ENCODE measurements around the gene SUB1.
A peak's percentile ranks its signal among the peaks of the same experiment; 100 is the strongest.
"Not testable (repeated sequence)": the region's sequence is repeated elsewhere in the genome, so short reads cannot be mapped to it uniquely, and the experiment has no call there.

Gene SUB1

DNA sequence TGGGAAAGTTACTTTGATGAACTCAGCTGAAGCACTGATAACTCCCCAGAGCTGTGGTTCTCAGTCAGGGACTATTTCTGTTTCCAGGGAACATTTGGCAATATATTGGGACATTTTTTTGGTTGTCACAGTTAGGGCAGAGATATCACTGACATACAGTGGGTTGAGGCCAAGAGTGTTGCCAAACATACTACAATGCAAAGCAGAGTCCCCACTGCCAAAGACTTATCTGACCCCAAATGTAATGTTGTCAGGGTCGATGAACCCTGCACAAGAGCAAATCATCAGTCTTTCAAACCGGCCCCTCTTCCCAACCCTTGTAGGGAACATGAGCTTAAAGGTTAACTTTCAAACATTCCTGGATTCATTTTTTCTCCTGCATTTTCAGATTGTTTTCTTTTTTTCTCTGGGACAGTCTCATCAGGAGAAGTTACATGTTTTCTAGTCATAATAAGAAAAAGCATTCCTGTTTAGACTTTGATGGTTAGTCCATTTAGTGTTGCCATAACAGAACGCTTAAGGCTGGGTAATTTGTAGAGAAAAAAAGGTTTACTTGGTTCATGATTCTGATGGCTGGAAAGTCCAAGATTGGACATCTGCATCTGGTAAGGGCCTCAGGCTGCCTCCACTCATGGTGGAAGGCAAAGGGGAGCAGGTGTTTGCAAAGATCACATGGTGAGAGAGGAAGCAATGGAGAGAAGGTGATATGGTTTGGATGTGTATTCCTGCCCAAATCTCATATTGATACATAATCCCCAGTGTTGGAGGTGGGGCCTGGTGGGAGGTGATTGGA, 18.8 kb upstream of the SUB1 start:
- DNase-seq, result no peak

DNA sequence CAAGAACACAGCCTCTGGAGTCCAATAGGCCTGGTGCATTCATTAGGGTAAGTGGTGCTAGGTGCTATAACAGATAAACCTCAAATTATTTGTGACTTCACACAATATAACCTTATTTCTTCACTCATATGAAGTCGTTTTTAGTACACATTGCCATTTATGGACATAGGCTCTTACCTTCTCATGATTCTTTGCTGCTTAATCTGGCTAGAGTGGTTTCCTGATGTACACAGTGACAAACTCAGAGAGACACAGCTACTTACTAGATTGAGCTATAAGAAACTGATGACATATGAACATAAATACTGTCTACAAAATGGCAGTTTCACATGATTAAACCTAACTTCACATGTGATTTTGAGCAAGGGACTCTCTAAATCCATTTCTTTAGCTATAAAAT, 14.2 kb upstream of the SUB1 start:
- DNase-seq, result no peak

DNA sequence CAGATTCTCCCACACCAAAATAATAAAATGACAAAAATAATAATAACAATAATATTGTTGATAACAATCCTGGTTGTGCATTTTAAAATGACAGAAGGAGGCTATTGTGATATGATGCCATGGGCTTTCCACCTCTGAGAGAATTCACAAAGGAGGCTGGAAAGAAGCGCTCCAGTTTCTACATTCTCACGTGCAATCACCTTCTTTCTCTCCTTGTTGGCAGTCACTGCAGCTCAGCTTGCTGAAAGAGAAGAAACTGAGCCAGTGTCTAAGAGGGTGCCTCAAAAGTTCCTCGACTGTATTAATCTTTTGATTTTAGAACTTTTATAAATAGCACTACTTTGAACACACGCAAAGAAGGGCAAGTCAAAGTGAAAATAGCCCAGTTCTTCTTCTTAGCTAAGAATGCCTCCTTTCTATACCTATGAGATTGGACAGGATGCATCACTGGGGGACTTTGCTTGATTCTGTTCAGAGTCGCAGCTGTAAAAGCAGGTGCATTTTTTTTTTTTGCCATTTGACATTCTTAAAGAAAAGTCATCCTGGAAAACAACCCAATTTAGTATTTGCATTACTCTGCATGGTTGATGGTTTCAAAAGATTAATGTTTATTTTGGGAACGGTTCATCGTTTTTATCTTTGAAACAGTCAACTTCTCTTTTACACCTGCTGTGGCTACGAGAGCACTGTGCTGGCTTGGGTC, 12.4 kb upstream of the SUB1 start:
- DNase-seq, result no peak

DNA sequence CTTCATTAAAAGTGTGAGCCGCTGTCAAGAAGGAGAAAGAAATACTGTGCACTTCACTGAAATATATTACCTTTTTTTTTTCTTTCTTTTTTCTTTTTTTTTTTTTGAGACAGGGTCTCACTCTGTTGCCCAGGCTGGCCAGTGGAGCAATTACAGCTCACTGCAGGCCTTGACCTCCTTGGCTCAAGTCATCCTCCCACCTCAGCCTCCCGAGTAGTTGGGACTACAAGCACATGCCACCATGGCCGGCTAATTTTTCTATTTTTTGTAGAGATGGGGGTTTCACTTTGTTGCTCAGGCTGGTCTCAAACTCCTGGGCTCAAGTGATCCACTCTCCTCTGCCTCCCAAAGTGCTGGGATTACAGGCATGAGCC, 11.9 kb upstream of the SUB1 start:
- not testable (repeated sequence) for DNase-seq

DNA sequence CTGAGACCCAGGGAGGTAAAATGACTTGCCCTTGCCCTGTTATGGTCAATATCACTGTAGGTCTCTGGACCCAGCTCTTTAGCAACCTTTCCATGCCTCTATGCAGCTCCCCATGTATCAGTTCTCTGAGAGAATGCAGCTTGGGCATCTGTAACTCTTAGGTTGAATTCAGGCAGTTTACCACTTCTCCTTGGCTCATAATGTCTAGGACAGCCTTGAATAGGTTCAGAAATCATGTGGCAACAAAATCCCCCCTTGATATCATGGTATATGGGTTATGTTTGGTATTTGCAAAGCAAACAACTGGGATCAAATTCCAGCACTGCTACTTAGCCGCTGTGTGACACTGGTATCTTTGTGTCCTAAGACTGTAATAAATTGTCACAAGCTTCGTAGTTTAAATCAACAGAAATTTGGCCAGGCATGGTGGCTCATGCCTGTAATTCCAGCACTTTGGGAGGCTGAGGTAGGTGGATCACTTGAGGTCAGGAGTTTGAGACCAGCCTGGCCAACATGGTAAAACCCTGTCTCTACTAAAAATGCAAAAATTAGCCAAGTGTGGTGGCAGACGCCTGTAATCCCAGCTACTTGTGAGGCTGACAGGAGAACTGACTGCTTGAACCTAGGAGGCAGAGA, 10.7 kb upstream of the SUB1 start:
- DNase-seq, result no peak

DNA sequence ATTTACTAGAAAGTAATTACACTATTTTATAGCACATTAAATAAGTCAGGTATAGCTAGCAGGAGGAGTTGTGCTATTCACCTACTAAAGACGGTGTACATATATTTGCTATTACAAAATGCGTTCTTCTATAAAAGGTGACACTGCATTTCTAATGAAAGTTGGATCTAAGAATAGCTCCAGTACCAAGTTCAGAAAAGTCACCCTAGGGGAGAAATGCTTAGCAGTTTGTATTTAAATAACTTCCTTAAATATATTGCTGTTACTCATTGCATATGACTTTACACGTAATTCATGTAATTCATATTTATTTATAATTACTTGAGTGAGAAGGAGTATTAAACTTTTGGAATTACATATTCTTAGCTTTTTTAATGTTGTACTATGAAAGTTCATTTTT, 7.0 kb upstream of the SUB1 start:
- DNase-seq, result no peak

DNA sequence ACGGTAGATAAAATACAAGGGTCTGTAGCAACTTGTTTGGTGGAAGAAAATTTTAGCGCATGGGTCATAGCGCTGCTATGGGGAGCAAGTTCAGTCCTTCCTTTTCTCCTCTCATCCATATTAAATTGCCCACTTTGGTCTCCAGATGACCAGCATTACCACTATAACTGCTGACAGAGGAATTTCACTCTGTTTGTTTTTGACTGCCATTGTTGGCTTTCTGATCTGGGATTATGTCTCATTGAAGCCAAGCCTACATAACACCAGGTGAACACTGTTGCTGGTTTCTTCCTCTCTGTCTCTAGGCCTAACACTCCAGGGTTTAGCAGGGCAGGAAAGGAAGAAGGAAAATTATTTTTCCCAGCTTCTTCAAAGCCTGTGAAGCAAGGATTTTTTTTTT, 6.6 kb upstream of the SUB1 start:
- DNase-seq, result no peak

DNA sequence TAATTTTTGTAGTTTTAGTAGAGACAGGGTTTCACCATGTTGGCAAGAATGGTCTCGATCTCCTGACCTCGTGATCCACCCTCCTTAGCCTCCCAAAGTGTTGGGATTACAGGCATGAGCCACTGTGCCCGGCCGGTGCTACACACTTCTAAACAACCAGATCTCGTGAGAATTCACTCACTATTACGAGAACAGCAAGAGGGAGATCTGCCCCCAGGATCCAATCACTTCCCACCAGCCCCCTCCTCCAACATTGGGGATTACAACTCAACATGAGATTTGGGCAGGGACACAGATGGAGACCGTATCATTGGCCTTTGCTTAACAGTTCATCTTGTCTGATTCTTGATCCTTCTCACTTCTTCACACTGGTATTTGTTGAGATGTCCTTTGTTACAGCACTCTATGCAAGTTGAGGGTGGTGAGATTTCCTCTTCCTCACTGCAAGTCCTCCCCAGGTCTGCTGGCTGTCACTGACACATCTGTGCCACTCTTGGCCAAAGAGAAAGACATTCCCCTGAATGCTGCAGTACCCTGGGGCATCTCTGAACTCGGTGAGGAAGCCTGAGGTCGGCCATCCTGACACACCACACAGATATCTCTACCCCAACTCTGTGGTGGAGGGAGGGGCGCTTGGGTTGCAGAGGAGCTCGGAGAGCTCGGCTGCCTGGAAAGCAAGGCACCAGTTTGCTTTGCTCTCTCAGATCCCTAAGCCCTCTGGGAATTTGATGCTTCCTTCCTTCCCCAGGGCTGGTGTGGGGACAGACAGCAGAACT, 4.2 kb upstream of the SUB1 start:
- no peak for DNase-seq

DNA sequence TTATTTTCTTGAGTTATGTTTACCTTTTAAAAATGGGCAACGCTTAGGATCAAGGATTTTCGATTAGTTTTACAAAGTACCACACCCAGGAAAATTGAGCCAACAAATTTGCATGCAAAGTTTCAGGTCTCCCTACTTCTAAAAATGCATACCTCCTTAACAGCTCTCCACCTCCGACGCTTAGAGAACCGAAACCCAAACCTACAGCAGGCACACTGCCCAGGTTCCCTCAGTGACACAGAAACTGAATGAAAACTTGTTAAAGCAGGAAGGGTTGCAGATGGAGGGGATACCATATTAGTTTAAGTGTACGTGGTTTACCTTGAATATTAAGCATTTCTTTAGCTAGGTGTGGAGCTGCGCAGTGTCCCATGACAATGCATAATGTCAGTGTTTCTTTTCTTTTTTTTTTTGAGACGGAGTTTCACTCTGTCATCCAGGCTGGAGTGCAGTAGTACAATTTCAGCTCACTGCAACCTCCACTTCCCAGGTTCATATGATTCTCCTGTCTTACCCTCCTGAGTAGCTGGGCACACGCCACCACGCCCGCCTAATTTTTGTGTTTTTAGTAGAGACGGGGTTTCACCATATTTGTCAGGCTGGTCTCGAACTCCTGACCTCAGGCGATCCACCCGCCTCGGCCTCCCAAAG, 1.6 kb upstream of the SUB1 start:
- no peak for DNase-seq

DNA sequence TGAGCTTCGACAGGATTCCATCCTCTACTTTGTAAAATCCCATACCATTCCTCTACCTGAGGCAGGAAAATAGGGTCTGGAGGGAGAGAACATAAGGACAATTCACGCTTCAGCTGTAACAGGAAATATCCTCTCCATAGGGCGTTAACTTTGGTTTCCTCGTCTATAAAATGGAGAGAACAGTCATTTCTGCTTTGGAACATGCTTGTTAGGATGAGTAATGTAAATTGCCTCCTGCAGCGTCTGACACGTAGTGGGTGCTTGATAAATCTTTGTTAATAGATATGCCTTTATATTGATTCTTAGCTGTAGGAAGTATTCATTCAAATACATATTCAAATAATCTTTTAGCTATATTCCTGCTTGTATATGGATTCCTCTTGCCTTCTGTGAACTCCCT, 711 bp upstream of the SUB1 start:
- DNase-seq, result no peak

DNA sequence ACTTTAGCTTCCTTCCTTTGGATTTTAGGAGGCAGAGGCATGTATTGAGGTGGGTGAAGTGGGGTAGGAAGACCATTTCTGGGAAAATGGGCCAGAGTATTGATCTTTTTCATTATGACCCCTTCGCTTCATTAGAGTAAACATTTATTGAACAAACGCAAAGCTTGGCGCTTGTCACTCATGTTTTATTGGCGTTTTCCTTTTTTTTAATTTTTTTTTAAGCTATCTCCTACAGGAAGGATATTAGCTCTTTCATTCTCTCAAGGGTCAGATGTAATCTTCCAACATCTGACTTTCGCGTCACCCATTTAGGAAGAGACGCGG, 273 bp upstream of the SUB1 start:
- no peak for DNase-seq

DNA sequence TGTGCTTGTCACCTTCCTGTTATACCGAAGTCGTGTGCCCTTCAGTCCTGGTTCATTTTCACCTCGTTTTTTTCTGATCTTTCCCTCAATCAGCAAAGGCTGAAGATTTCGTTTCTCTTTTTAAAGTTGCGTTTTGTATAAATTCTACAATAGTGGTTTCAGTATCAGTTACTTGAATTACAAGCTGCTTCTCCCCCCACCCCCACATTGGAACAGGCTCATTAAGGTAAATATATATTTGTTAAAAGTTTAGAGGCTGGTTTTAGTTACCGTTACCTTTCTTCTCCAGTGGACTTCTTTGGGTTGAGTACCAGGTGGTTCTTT, 881 bp downstream of the SUB1 start:
- no peak for DNase-seq

DNA sequence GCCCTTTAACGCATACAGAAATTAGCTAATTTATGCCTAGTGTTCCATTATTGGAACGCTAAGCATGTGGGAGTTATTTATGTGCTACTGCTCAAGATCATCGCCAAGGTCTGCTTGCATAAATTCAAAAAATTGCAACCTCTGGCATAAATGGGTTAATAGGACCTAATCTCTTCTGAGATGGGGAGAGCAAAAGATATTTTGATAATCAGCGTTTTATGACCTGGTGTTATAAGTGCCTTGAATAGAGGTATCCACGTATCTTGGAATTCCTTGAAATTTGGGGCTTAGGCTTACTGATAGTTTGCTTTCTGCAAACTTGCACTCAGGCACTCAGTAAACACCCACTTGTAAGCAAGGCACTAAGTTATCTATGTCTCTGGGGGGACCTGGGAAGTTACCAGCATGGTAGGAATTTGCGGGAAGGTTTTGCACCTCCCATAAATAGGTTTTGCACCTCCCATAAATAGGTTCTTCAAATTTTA, 1.8 kb downstream of the SUB1 start:
- DNase-seq, result no peak

DNA sequence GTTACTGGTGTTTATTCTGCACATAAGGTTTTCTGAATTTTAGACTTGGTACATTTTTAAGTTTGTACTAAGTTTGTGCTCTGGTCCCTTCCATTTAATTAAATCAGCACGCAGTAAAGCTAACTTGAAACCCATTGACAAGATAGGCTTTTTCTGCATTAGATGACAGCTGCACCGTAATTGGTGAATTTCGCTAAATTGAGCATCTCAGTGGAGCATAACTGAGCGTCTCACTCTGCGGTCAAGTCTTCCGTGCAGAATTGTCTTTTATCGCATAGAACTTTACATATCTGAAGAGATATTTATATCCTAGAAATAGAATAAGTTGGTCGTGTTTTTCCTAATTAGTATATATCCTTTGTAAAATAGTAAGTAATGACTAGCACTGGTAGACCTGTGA, 4.1 kb downstream of the SUB1 start:
- no peak for DNase-seq

DNA sequence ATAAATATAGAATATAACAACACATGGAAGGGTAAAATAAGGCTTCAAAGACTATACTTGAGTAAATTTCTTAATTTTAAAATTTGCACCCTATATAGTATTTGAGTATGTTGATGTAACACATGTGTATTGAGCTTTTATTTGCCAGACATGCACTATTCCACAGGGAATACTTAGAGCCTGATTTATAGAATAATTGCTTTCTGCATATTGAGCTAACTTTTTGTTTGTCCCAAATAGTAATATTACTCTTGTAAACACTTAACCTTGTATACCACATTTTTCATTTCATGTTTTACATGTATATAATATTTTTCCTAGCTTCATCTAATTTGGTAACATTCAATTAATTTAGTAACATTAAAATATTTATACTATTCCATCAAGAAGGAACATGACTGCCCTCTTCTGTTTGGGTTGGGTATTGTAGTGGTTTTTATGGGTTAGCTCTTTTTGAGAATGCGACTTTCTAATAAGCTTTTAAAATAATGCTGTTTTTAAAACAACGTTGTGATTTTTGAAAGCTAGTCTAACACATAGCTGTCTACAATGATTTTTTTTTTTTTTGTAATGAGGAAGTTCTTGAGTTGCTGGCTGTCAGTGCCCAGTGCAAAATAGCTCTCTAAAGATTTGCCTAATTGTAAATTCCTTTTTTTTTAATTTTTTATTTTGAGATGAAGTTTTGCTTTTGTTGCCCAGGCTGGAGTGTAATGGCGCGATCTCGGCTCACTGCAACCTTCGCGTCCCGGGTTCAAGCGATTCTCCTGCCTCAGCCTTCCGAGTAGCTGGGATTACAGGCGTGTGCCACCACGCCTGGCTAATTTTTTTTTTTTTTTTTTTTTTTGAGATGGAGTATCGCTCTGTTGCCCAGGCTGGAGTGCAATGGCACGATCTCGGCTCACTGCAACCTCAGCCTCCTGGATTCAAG, 4.8 kb downstream of the SUB1 start:
- DNase-seq, result peak; percentile 26

DNA sequence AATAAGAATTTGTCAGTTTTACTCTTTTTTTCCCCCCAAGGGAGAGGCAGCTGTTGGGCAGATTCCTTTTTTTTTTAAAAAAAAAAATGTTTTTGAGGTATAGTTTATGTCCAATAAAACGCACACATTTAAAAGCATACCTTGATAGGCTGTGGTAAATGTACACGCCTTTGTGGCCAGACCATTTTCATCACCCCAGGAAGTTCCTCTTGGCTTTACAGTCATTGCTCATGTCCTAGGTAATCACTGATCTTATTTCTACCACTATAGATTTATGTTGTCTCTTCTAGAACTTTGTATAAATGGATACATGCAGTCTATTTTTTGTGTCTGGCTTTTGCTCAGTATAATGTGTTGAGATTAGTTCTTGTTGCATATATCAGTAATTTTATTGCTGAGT, 9.8 kb downstream of the SUB1 start:
- DNase-seq, result no peak

DNA sequence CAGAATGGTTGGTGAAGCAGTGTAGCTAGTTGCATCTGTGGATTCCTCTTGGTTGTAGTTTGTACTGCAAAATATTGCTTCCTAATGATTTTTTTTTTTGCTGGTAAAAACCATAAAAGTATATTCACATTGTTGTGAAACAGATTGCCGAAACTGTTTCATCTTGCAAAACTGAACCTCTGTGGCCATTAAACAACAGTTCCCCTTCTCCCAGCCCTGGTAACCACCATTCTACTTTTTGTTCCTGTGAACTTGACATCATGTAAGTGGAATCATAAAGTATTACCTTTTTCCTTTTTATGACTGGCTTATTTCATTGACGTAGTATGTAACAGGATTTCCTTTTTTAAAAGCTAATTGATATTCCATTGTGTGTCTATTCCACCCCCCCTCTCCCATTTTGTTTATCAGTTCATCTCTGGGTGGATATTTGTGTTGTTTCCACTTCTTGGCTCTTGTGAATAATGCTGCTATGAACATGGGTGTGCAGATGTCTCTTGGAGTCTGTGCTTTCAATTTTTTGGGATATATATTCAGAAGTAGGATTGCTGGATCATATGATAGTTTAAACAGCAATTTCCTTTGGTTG, 11.8 kb downstream of the SUB1 start:
- no peak for DNase-seq

DNA sequence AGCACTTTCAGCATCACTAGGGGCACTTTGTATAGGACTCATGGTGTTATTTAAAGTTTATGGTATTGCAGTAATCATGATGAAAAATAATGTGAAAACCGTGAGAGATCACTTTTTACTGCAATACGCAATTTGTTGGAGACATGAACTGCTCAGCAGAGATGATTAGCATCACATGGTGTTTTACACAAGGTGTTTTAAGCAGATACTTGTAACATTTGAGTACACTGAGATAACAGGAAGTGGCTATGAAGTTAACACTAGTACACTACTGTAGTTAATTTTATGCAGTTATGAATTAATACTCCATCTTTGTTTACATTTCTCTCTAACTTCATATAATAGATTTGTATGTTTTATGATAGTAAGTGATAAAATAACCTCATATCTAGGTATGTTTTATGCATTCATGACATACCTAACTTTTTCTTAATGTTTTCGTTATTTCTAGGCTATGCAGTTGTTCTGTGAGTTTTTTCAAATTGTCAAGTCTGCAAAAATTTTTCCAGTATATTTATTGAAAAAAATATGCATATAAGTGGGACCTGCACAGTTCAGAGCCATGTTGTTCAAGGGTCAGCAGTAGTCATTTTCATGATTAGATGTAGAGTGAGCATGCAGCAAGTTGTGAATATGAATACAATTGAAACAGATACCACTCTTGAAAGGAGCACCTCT, 13.0 kb downstream of the SUB1 start:
- DNase-seq, result no peak

DNA sequence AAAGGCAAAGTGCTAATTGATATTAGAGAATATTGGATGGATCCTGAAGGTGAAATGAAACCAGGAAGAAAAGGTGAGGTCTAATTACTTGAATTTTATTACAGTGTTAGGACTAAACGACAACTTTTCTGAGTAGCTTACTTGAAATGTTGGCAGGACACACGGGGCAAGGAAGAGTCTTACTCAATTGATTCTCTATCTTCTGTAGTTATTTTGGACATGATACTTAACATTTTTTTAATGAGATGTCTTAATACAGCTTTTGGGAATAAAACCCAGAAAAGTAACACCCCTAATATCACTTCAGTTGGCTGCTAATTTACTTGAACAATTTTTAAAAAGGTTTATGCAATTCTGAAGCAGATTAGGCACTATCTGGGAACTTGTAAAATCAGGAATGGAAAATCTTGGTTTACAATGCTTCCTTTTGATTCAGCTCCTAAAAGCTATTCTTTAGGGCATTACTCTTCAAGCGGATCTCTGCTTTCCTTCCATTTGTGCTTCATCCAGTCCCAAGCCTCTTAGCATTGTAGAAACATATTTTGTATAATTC, 13.7 kb downstream of the SUB1 start:
- no peak for DNase-seq

DNA sequence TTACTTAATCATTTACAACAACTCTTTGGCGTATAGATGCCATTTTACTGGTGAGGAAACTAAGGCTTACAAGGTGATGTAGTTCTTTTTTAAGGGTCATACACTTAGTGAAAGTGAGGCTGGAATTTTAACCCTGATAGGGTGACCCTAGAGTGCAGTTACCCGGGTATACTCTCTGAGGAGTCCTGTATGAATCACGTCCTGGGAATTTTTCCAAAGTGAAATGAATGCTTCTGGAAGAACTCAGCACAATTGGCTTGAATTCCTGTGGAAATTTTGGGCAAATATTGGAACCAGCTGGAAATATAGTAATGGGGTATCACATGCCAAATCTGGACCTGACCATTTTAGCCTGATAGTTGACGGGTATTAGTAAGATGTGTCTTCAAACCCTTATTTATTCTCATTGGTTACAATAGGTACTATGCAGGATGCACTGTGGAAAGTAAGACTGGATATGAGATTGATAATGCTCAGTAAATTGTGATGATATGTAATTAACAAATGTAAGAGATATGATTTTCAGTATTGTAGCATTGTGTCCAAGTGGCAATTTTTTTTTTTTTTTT, 14.8 kb downstream of the SUB1 start:
- no peak for DNase-seq

Data from NCI-H2081 treated with DMSO at 0.1 percent for 48 hours (cell line).